ENCODE measurements around the gene TMEM231.
"Not testable (repeated sequence)": the region's sequence is repeated elsewhere in the genome, so short reads cannot be mapped to it uniquely, and the experiment has no call there.

The TMEM231 gene

GRCh38 chr16:75567911-75568310, 11.9 kb upstream of the TMEM231 start:
- in situ Hi-C loops (cut with MboI; ENCODE audit: low sequenced_read_pairs): no loop called here

GRCh38 chr16:75566758-75567255, 10.8 kb upstream of the TMEM231 start:
- in situ Hi-C loops (cut with MboI; ENCODE audit: low sequenced_read_pairs): no loop called here

- in situ Hi-C loops (cut with MboI; ENCODE audit: low sequenced_read_pairs): no loop called here
These were observed 10.1 kb upstream of the TMEM231 start, which contains the start of gene GABARAPL2 for GRCh38 chr16:75566040-75566757. TSS of gene GABARAPL2 (plus strand) at chr16:75566379. CDS start at chr16:75566487, 108 bp downstream.

- in situ Hi-C loops (cut with MboI; ENCODE audit: low sequenced_read_pairs): no loop called here
These were observed 9.6 kb upstream of the TMEM231 start for GRCh38 chr16:75565640-75566039.

GRCh38 chr16:75559564-75560372, 3.7 kb upstream of the TMEM231 start:
- in situ Hi-C loops (cut with MboI; ENCODE audit: low sequenced_read_pairs): no loop called here

- in situ Hi-C loops (cut with MboI; ENCODE audit: low sequenced_read_pairs): no loop called here
These were observed 2.9 kb upstream of the TMEM231 start for GRCh38 chr16:75558846-75559401.

GRCh38 chr16:75556431-75556950, 439 bp upstream of the TMEM231 start:
- in situ Hi-C loops (cut with MboI; ENCODE audit: low sequenced_read_pairs): no loop called here

- in situ Hi-C loops (cut with MboI; ENCODE audit: low sequenced_read_pairs): no loop called here
These were observed 792 bp downstream of the TMEM231 start for GRCh38 chr16:75555213-75555706.

- in situ Hi-C loops (cut with MboI; ENCODE audit: low sequenced_read_pairs): no loop called here
These were observed 3.1 kb downstream of the TMEM231 start for GRCh38 chr16:75552951-75553350.

- in situ Hi-C loops (cut with MboI; ENCODE audit: low sequenced_read_pairs): no loop called here
These were observed 5.8 kb downstream of the TMEM231 start for GRCh38 chr16:75550211-75550662.

GRCh38 chr16:75548456-75548855, 7.6 kb downstream of the TMEM231 start:
- in situ Hi-C loops (cut with MboI; ENCODE audit: low sequenced_read_pairs): not testable (repeated sequence)

- in situ Hi-C loops (cut with MboI; ENCODE audit: low sequenced_read_pairs): no loop called here
These were observed 9.8 kb downstream of the TMEM231 start for GRCh38 chr16:75546293-75546692.

- in situ Hi-C loops (cut with MboI; ENCODE audit: low sequenced_read_pairs): not testable (repeated sequence)
These were observed 10.2 kb downstream of the TMEM231 start for GRCh38 chr16:75545879-75546278.

- in situ Hi-C loops (cut with MboI; ENCODE audit: low sequenced_read_pairs): not testable (repeated sequence)
These were observed 13.6 kb downstream of the TMEM231 start for GRCh38 chr16:75542462-75542861.

GRCh38 chr16:75541236-75541635, 14.8 kb downstream of the TMEM231 start:
- in situ Hi-C loops (cut with MboI; ENCODE audit: low sequenced_read_pairs): no loop called here

- in situ Hi-C loops (cut with MboI; ENCODE audit: low sequenced_read_pairs): not testable (repeated sequence)
These were observed 17.0 kb downstream of the TMEM231 start for GRCh38 chr16:75538882-75539565.

- in situ Hi-C loops (cut with MboI; ENCODE audit: low sequenced_read_pairs): no loop called here
These were observed 18.3 kb downstream of the TMEM231 start for GRCh38 chr16:75537776-75538175.

- in situ Hi-C loops (cut with MboI; ENCODE audit: low sequenced_read_pairs): no loop called here
These were observed 20.2 kb downstream of the TMEM231 start, which contains the start of gene CHST5 for GRCh38 chr16:75535901-75536300. TSS of gene CHST5 (minus strand) at chr16:75536108. CDS start at chr16:75530384, 5,724 bp downstream.

- in situ Hi-C loops (cut with MboI; ENCODE audit: low sequenced_read_pairs): no loop called here
These were observed 20.7 kb downstream of the TMEM231 start for GRCh38 chr16:75535211-75535843.
